Stimulated activated naive B cell treated with anti-CD40 and anti-IgM and Interleukin-4, amounts not matched to agents 10 μg/mL and 1 μg/mL and 100 μg/mL, for 72 hours (primary cell): ENCODE results near the gene NAA25.
"Not testable (repeated sequence)": the region's sequence is repeated elsewhere in the genome, so short reads cannot be mapped to it uniquely, and the experiment has no call there.

Experiments
- ATAC-seq, 2 donors: fragments of 150-1000 bp; cut with Tn5 transposase; replicated peaks; 2 replicates each; pipeline ENCODE4 v1.10.0; 2021; ENCODE audit warnings: moderate library complexity in 1 of 2
- DNase-seq: peaks from one replicate; pipeline ENCODE4 v3.0.0; 2021
- H3K27ac Mint-ChIP-seq: one replicate; pipeline ENCODE4 v1.8.0; 2022; ENCODE audit warnings: mild to moderate bottlenecking, mixed read lengths
- H3K27me3 Mint-ChIP-seq, 2 donors: one replicate each; pipeline ENCODE4 v1.8.0; 2022; ENCODE audit warnings: mixed read lengths in 2 of 2
- H3K36me3 Mint-ChIP-seq, 2 donors: one replicate each; pipeline ENCODE4 v1.8.0; 2022; ENCODE audit warnings: mixed read lengths in 2 of 2, mild to moderate bottlenecking in 1 of 2
- H3K4me1 Mint-ChIP-seq, 2 donors: one replicate each; pipeline ENCODE4 v1.8.0; 2022; ENCODE audit warnings: mixed read lengths in 2 of 2, mild to moderate bottlenecking in 1 of 2
- H3K4me3 Mint-ChIP-seq, 2 donors: one replicate each; pipeline ENCODE4 v1.8.0; 2022; ENCODE audit warnings: mild to moderate bottlenecking in 2 of 2, mixed read lengths in 2 of 2, moderate library complexity in 1 of 2
- H3K9me3 Mint-ChIP-seq, 2 donors: one replicate each; pipeline ENCODE4 v1.8.0; 2022; ENCODE audit warnings: mixed read lengths in 2 of 2, mild to moderate bottlenecking in 1 of 2

Gene NAA25

GRCh38 chr12:112018571-112019237 is 89.9 kb downstream of the NAA25 start:
- DNase-seq (no peak), ATAC-seq (no peak)
- no peak overlapping the region for H3K4me3 Mint-ChIP-seq
- H3K36me3 Mint-ChIP-seq: peaks cover 39 to 62% of the 10 kb centered on the region in 2 donors
- peaks cover 8% of the 10 kb centered on the region in 2 donors for H3K9me3 Mint-ChIP-seq
- peaks cover 51 to 79% of the 10 kb centered on the region in 2 donors for H3K4me1 Mint-ChIP-seq
- H3K27ac Mint-ChIP-seq: peak overlapping the region; percentile 75
- no peaks in the 10 kb centered on the region for H3K27me3 Mint-ChIP-seq

GRCh38 chr12:112017041-112017440 is 91.5 kb downstream of the NAA25 start:
- no peak for ATAC-seq

GRCh38 chr12:112015938-112016337 is 92.6 kb downstream of the NAA25 start:
- H3K4me3 Mint-ChIP-seq: peak overlapping the region; percentile 43 to 97
- H3K27me3 Mint-ChIP-seq: no peaks in the 10 kb centered on the region
- no peak for ATAC-seq
- peak overlapping the region; percentile 92 for H3K27ac Mint-ChIP-seq
- DNase-seq: no peak
- H3K4me1 Mint-ChIP-seq: peaks cover 49 to 76% of the 10 kb centered on the region in 2 donors
- peaks cover 8% of the 10 kb centered on the region in 2 donors for H3K9me3 Mint-ChIP-seq
- peaks cover 32 to 60% of the 10 kb centered on the region in 2 donors for H3K36me3 Mint-ChIP-seq

More at GRCh38 chr12:112017041-112017440, 91.5 kb downstream of the NAA25 start:
- Mint-ChIP-seq H3K36me3 (peaks cover 34 to 56% of the 10 kb centered on the region in 2 donors), H3K4me1 (peaks cover 45 to 71% of the 10 kb centered on the region in 2 donors), H3K27ac (no peak overlapping the region), H3K9me3 (peaks cover 8% of the 10 kb centered on the region in 2 donors), H3K4me3 (peak overlapping the region in 1 of 2 donors; percentile 22), H3K27me3 (no peaks in the 10 kb centered on the region)
- DNase-seq: no peak

- H3K4me3 Mint-ChIP-seq: peak overlapping the region; percentile 94 to 97
- H3K36me3 Mint-ChIP-seq: peaks cover 28 to 55% of the 10 kb centered on the region in 2 donors
- H3K9me3 Mint-ChIP-seq: peaks cover 8% of the 10 kb centered on the region in 2 donors
- peak; percentile 56 for DNase-seq
- H3K4me1 Mint-ChIP-seq: peaks cover 36 to 59% of the 10 kb centered on the region in 2 donors
- ATAC-seq: peak; percentile 57 to 62
- H3K27ac Mint-ChIP-seq: peak overlapping the region; percentile 92
- no peaks in the 10 kb centered on the region for H3K27me3 Mint-ChIP-seq
These were observed 94.8 kb downstream of the NAA25 start for GRCh38 chr12:112013601-112014402.

GRCh38 chr12:112012775-112013600 is 95.6 kb downstream of the NAA25 start, which contains the start of the genes ERP29 and TMEM116:
ERP29 (plus strand) TSS chr12:112013426; CDS start chr12:112013466, 40 bp downstream.
TMEM116 (minus strand) TSS chr12:112013165; CDS start chr12:112005270, 7,895 bp downstream.
- DNase-seq (peak; percentile 97), ATAC-seq (peak; percentile 73 to 77)
- Mint-ChIP-seq H3K9me3 (peaks cover 8% of the 10 kb centered on the region in 2 donors), H3K27ac (peak within 1 kb of the TSS; percentile 92), H3K4me1 (peaks cover 30 to 52% of the 10 kb centered on the region in 2 donors), H3K27me3 (no peaks in the 10 kb centered on the region), H3K36me3 (peaks cover 25 to 47% of the 10 kb centered on the region in 2 donors), H3K4me3 (peak within 1 kb of the TSS; percentile 94 to 97)

- no peaks in the 10 kb centered on the region for H3K27me3 Mint-ChIP-seq
- H3K27ac Mint-ChIP-seq: no peak overlapping the region
- peaks cover 30 to 50% of the 10 kb centered on the region in 2 donors for H3K4me1 Mint-ChIP-seq
- H3K36me3 Mint-ChIP-seq: peaks cover 21 to 39% of the 10 kb centered on the region in 2 donors
- peaks cover 8% of the 10 kb centered on the region in 2 donors for H3K9me3 Mint-ChIP-seq
- no peak for DNase-seq
- ATAC-seq: no peak
- peak overlapping the region; percentile 94 to 97 for H3K4me3 Mint-ChIP-seq
These were observed 96.9 kb downstream of the NAA25 start for GRCh38 chr12:112011685-112012084.

GRCh38 chr12:112010415-112011344 is 97.9 kb downstream of the NAA25 start:
- H3K4me1 Mint-ChIP-seq: peaks cover 30 to 50% of the 10 kb centered on the region in 2 donors
- ATAC-seq (no peak), DNase-seq (no peak)
- H3K27ac Mint-ChIP-seq: no peak overlapping the region
- H3K36me3 Mint-ChIP-seq: peaks cover 12 to 30% of the 10 kb centered on the region in 2 donors
- H3K4me3 Mint-ChIP-seq: no peak overlapping the region
- H3K27me3 Mint-ChIP-seq: no peaks in the 10 kb centered on the region
- peaks cover 2% of the 10 kb centered on the region in 2 donors for H3K9me3 Mint-ChIP-seq

- not testable (repeated sequence) for H3K27me3 Mint-ChIP-seq, H3K4me3 Mint-ChIP-seq, ATAC-seq, H3K9me3 Mint-ChIP-seq, DNase-seq, H3K27ac Mint-ChIP-seq
- Mint-ChIP-seq H3K4me1 (peaks cover 27 to 47% of the 10 kb centered on the region in 2 donors), H3K36me3 (peaks cover 5 to 22% of the 10 kb centered on the region in 2 donors)
These were observed 99.0 kb downstream of the NAA25 start for GRCh38 chr12:112009596-112009995.

GRCh38 chr12:112008918-112009317 is 99.7 kb downstream of the NAA25 start:
- H3K27ac Mint-ChIP-seq: no peak overlapping the region
- no peak overlapping the region for H3K4me3 Mint-ChIP-seq
- no peaks in the 10 kb centered on the region for H3K27me3 Mint-ChIP-seq
- DNase-seq (no peak), ATAC-seq (no peak)
- H3K36me3 Mint-ChIP-seq: peaks cover 4 to 19% of the 10 kb centered on the region in 2 donors
- peaks cover 22 to 44% of the 10 kb centered on the region in 2 donors for H3K4me1 Mint-ChIP-seq
- H3K9me3 Mint-ChIP-seq: no peaks in the 10 kb centered on the region

GRCh38 chr12:112007945-112008344 is 100.6 kb downstream of the NAA25 start:
- peaks cover 22 to 44% of the 10 kb centered on the region in 2 donors for H3K4me1 Mint-ChIP-seq
- H3K36me3 Mint-ChIP-seq: peaks cover 4 to 19% of the 10 kb centered on the region in 2 donors
- no peak overlapping the region for H3K27ac Mint-ChIP-seq
- H3K27me3 Mint-ChIP-seq: no peaks in the 10 kb centered on the region
- ATAC-seq: no peak
- H3K9me3 Mint-ChIP-seq: no peaks in the 10 kb centered on the region
- H3K4me3 Mint-ChIP-seq: no peak overlapping the region
- DNase-seq: no peak

GRCh38 chr12:112005419-112006395 is 102.9 kb downstream of the NAA25 start:
- Mint-ChIP-seq H3K27ac (no peak overlapping the region), H3K9me3 (no peaks in the 10 kb centered on the region), H3K4me3 (no peak overlapping the region), H3K36me3 (peaks cover 3 to 10% of the 10 kb centered on the region in 2 donors), H3K4me1 (peaks cover 16 to 51% of the 10 kb centered on the region in 2 donors), H3K27me3 (peaks cover 2 to 3% of the 10 kb centered on the region in 2 donors)
- peak in 1 of 2 donors; percentile 59 for ATAC-seq
- no peak for DNase-seq

GRCh38 chr12:112004041-112004440 is 104.5 kb downstream of the NAA25 start:
- peaks cover 5 to 9% of the 10 kb centered on the region in 2 donors for H3K36me3 Mint-ChIP-seq
- no peak overlapping the region for H3K4me3 Mint-ChIP-seq
- DNase-seq (no peak), ATAC-seq (no peak)
- H3K27ac Mint-ChIP-seq: no peak overlapping the region
- H3K9me3 Mint-ChIP-seq: no peaks in the 10 kb centered on the region
- peaks cover 6 to 7% of the 10 kb centered on the region in 2 donors for H3K27me3 Mint-ChIP-seq
- peaks cover 19 to 54% of the 10 kb centered on the region in 2 donors for H3K4me1 Mint-ChIP-seq
